Measurements from ENCODE around the gene CCR7.

Gene CCR7

GRCh38 chr17:40560592-40561293, 4.5 kb downstream of the CCR7 start:
- peak; percentile 85 for DNase-seq

GRCh38 chr17:40559954-40560591, 5.2 kb downstream of the CCR7 start:
- peak; percentile 85 for DNase-seq

- no peak for DNase-seq
Measured at GRCh38 chr17:40559564-40559916, 5.7 kb downstream of the CCR7 start.

DNA sequence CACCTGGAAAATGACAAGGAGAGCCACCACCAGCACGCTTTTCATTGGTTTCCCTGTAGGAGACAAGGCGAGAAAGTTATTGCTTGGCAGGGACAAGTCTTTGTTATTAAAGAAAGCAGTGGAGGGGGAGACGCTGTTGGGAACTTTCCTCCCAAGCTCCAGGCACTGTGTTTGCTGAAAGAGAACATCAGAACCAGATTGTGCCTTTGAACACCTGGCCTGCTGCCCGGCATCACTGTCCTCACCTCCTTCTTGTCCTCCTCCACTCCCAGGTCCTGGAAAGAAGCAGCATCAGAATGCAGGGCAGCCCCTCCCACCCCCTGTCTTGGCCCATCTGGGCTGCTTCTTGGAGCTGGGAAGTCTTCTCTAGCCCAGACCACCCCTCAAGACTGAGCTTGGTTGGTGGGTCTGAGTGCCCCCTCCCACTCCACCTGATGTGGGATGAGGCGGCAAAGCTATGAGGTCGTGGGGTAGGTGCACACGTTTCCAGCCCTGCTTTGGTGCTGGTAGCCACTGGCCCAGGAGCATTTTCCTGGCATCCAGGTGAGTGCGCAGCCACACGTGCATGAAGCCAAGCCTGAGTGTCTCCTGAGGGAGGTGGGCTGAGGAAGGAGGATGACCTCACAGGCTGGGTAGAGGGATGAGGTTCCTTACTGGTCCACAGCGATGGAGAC, 6.2 kb downstream of the CCR7 start:
- DNase-seq: no peak

DNA sequence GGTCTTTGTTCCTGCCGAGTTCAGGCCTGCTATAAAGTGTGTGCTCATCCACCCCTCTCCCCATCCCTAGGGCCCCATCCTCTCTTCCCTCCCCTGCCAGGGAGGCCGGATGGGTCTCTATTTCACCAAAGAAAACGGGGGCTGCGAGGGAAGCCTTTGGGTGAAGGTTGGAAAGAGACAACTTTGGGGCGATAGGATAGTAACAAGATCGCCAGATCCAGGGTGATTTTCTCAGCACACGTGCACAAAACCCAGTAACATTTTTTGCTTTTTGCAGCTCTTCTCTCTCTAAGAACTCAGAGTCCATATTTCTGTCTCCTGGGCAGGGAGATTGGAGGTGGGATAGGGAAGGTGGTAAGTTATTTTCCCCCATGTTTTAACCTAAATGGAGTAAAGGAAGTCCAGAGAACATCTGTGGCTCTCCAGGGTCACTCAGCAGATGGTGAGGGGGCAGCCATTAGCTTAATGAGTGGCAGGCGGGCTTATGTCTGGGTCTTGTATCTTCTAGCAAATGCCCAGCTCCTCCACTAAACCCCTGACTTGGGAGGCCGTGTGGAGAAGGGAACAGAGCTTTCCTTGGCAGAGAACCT, 6.9 kb downstream of the CCR7 start:
- DNase-seq: no peak

- DNase-seq: no peak
Measured at GRCh38 chr17:40557531-40558299, 7.6 kb downstream of the CCR7 start.

- no peak for DNase-seq
Measured at GRCh38 chr17:40556884-40557414, 8.3 kb downstream of the CCR7 start.

DNA sequence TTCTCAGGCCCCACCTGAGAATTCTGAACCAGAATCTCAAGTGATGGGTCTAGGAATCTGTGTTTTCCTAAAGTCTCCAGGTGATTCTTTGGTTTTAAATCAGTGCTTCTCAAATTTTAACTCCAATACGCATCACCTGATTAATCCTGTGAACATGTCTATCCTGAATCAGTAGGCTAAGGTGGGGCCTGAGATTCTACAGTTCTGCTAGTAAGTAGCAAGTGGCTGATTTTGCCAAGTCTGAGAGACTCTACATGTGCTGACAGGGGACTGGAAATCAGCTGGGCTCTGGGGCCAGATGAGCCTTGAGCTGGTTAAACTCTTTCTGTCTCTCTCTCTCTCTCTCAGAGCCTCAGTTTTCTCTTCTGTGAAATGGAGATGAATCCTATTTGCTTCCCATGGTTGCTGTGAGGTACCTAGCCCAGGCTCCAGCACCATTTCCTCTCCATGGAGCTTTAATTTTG, 9.0 kb downstream of the CCR7 start:
- DNase-seq: no peak

DNA sequence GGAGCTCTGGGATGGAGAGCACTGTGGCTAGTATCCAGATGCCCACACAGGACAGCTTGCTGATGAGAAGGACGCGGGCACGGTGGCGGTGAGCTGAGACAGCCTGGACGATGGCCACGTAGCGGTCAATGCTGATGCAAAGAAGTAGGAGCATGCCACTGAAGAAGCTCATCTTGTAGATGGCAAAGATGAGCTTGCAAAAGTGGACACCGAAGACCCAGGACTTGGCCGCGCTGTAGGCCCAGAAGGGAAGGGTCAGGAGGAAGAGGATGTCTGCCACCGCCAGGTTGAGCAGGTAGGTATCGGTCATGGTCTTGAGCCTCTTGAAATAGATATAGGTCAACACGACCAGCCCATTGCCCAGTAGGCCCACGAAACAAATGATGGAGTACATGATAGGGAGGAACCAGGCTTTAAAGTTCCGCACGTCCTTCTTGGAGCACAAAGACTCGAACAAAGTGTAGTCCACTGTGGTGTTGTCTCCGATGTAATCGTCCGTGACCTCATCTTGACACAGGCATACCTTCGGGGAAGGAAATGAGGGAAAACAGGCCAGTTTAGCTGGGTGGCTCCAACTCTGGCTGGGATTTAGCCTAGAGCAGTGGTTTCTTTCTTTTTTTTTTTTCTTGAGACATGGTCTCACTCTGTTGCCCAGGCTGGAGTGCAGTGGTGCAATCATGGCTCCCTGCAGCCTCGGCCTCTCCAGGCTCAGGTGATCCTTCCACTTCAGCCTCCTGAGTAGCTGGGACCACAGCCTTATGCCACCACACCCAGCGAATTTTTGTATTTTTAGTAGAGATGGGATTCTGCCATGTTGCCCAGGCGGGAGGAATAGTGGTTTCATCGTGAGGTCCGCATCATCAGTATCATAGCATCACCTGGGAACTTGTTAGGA, 9.7 kb downstream of the CCR7 start:
- DNase-seq: no peak

GRCh38 chr17:40554646-40555295, 10.5 kb downstream of the CCR7 start:
- no peak for DNase-seq

DNA sequence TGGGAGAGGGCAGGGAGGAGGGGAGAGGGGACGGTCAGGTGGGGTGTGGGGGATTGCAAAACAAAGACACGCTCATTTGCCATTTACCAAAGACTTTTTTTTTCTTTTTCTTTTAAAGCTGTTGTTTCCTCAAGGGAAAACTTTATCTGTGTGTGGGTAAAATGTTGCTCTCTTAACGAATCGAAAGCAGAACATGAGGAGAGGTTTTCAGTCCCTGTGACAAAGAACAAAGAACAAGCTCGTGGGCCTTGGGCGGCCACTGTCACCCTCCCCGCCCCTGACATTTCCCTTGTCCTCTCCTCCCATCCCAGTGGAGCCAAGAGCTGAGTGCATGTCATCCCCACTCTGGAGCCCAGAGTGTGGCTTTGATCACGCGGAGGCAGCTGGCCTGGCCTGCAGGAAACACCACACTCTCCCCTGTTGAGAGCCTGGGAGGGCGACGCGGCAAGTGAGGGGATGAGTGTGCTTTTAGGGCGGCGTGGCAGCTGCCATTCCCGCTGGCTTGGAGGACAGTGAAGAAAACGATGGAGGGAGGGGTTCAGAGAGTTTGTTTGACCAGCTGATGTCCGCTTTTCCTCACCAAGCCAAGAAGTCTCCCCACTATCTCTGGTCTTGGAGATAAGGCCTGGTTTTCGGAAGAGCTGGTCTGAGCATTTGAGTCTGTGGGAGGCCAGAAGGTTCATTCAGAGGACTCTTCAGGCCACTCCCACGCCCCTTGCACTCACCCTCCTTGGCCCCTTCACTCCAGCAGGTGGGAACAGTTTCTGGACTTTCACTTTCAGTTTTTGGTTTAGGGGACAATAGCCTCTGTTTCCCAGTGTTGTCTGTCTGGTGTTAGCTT, 11.4 kb downstream of the CCR7 start:
- DNase-seq: peak; percentile 36

DNA sequence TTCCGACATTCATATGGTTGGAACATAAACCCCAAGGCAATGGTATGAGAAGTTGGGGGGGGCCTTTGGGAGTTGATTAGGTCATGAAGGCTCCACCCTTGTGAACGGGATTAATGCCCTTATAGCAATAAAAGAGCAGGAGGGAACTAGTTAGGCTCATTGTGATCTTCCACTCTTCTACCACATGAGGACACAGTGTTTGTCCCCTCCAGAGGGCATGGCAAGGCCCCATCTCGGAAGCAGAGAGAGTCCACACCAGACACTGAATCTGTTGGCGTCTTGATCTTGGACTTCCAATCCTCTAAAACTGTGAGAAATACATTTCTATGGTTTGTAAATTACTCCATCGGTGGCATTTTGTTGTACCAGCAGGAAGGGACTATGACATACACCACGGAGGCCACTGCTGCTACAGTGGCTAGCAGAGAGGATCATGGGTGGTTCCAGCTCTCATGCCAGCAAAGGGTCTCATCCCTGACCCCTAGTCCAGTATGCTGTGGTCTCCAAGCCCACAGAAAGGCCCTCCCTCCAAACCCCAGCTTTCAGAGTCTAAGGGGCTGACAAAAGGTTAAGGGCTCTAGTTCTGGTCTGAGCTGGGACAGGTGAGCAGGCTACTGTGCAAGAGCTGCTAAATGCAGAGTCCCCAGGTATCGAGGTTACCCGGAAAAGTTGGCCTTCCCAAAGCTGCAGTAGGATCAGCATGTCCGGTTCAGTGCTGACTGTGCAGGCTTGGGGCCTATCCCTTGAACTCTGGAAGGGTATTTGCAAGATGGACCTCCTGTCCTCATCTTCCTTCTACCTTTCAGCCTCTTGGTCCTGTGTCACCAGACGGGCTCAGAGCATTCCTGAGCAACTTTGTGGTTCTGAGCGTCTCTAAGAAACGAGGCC, 12.2 kb downstream of the CCR7 start:
- no peak for DNase-seq

GRCh38 chr17:40551879-40552768, 13.1 kb downstream of the CCR7 start:
- no peak for DNase-seq

GRCh38 chr17:40551091-40551878, 14.0 kb downstream of the CCR7 start:
- DNase-seq: peak; percentile 37

- DNase-seq: no peak
Measured at GRCh38 chr17:40550608-40551007, 14.7 kb downstream of the CCR7 start.

DNA sequence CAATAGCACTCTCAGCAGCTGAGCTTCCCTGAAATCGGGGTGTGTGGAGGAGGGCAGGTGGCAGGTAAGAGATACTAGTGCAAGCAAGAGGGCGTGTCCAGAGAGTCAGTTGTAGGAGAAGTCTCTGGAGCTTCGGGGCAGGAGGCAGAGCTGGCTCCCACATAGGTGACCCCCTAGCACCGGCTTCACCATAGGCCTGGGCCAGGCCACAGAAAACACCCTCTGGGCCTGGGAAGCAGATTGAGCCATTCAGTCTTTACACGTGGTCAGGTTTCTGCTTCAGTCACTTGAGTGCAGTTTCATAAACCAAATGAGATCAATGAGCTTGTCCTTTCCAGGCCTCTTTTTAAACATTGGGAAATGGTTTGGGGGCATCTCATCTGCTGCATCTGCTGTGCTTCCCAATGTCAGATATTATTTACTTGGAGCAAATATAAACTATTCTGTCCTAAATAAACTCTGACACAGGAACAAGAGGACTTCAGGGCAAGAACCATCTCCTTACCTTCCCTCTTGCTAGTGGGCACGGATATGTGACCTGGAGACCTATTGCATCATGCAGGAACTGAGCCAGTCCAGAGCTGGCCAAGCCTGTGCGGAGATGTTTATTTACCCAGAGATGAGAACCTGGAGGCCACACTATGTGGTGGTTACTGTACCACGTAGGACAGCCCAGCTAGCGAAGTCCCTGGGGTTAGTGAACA, 16.1 kb downstream of the CCR7 start:
- DNase-seq: no peak

Measured in CD4-positive, alpha-beta T cell treated with Interleukin-10 for 1 hour (primary cell).